Breast epithelium (tissue), 4 donors: ENCODE measurements around the gene VIPR1. TPM values are rescaled to one million over a fixed set of nuclear protein-coding genes. Genes with fewer than 3 reads are reported as not detected.

ENCODE experiments used
- DNase-seq, 2 donors: peaks; one replicate each; pipeline ENCODE4 v3.0.0-alpha.2; 2019; ENCODE audit warnings: low spot score in 2 of 2
- H3K27ac ChIP-seq, 2 donors: fragments of 200-600 bp; sonication (generic) in 1 of 2; one replicate each; pipeline ENCODE4 v1.5.1; 2016 to 2019; ENCODE audit warnings: mild to moderate bottlenecking in 1 of 2
- H3K27me3 ChIP-seq, 2 donors: fragments of 200-600 bp; sonication (generic) in 1 of 2; one replicate each; pipeline versions ENCODE4 v1.5.1 to v1.6.0; 2017 to 2019; ENCODE audit warnings: control low read depth in 1 of 2, mild to moderate bottlenecking in 1 of 2
- H3K36me3 ChIP-seq: fragments of 200-600 bp; one replicate; pipeline ENCODE4 v1.5.1; 2019
- H3K4me1 ChIP-seq, 2 donors: fragments of 200-600 bp; sonication (generic); one replicate each; pipeline ENCODE4 v1.5.1; 2016 to 2019; ENCODE audit warnings: control low read depth in 1 of 2
- H3K4me3 ChIP-seq, 3 donors: fragments of 200-600 bp; sonication (generic); 1 replicate in 2 of 3; 2 replicates in 1 of 3; pipeline ENCODE4 v1.5.1; 2016 to 2019; ENCODE audit warnings: mild to moderate bottlenecking in 3 of 3, moderate library complexity in 2 of 3
- H3K9me3 ChIP-seq, 2 donors: fragments of 200-600 bp; sonication (generic) in 1 of 2; one replicate each; pipeline ENCODE4 v1.5.1; 2016 to 2019; ENCODE audit warnings: control low read depth in 1 of 2
- POLR2A ChIP-seq: fragments of 450-650 bp; IDR thresholded peaks from one replicate; pipeline ENCODE4 v1.6.1; 2016; ENCODE audit warnings: antibody characterized with exemption, mild to moderate bottlenecking, moderate library complexity
- POLR2AphosphoS5 ChIP-seq, 3 donors: sonication (generic); formaldehyde crosslinking; IDR thresholded peaks; one replicate each; pipeline ENCODE4 v1.6.1; 2017; ENCODE audit warnings: antibody characterized with exemption in 3 of 3
- intact Hi-C: fragments of 100-400 bp; cut with DNase I; formaldehyde crosslinking; loops from one replicate; pipeline ENCODE4 v1.15.1; 2023; ENCODE audit warnings: low total_unique reads
- total RNA-seq, 3 donors: library from RNA; depleted of rRNA; stranded (reverse); fragments of >200 nt; gene quantifications; one replicate each; pipeline ENCODE4 v1.1.0, GENCODE V29; 2016
- TF ChIP-seq, protein P1 (sequence below), 3 donors: fragments of 450-650 bp; IDR thresholded peaks; one replicate each; pipeline ENCODE4 v1.5.1; 2016 to 2017; ENCODE audit warnings: antibody characterized with exemption in 3 of 3, mild to moderate bottlenecking in 3 of 3, moderate library complexity in 3 of 3

VIPR1 gene
- total RNA-seq, 3 donors from 2014 or later: 16.3 to 40.2 (median 25.2) TPM

DNA sequence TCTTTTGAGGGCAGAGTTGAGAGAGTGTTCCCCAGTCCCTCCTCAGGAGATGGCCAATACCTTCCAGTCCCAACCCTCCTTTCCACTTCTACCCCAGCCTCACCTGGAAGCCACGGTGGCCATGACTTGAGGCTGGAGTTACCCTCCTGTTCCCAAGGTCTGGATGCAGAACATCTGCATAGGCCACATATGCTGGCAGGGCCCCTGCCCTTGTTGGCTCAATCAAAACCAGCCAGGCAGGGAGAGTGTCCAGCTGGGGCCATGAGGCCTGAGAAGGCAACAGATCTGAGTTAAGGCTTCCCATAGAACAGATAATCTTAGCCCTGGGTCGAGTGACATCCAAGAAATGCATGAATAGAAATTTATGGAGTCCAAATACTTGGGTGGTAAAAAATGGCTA lies 23.6 kb upstream of the VIPR1 start:
- no peaks in the 10 kb centered on the region for H3K27me3 ChIP-seq
- H3K4me3 ChIP-seq: no peak overlapping the region
- peaks cover 0 to 11% of the 10 kb centered on the region in 2 donors for H3K4me1 ChIP-seq
- no peak for DNase-seq
- H3K27ac ChIP-seq: no peak overlapping the region
- TF ChIP-seq, protein P1, sequence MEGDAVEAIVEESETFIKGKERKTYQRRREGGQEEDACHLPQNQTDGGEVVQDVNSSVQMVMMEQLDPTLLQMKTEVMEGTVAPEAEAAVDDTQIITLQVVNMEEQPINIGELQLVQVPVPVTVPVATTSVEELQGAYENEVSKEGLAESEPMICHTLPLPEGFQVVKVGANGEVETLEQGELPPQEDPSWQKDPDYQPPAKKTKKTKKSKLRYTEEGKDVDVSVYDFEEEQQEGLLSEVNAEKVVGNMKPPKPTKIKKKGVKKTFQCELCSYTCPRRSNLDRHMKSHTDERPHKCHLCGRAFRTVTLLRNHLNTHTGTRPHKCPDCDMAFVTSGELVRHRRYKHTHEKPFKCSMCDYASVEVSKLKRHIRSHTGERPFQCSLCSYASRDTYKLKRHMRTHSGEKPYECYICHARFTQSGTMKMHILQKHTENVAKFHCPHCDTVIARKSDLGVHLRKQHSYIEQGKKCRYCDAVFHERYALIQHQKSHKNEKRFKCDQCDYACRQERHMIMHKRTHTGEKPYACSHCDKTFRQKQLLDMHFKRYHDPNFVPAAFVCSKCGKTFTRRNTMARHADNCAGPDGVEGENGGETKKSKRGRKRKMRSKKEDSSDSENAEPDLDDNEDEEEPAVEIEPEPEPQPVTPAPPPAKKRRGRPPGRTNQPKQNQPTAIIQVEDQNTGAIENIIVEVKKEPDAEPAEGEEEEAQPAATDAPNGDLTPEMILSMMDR (IDR thresholded peaks at IDR 0.05): no peak
- TF ChIP-seq POLR2AphosphoS5 (IDR thresholded peaks at IDR 0.05) (no peak), POLR2A (no peak)
- H3K9me3 ChIP-seq: peaks cover 0 to 4% of the 10 kb centered on the region in 2 donors
- no peaks in the 10 kb centered on the region for H3K36me3 ChIP-seq
- intact Hi-C loops: no loop called here

DNA sequence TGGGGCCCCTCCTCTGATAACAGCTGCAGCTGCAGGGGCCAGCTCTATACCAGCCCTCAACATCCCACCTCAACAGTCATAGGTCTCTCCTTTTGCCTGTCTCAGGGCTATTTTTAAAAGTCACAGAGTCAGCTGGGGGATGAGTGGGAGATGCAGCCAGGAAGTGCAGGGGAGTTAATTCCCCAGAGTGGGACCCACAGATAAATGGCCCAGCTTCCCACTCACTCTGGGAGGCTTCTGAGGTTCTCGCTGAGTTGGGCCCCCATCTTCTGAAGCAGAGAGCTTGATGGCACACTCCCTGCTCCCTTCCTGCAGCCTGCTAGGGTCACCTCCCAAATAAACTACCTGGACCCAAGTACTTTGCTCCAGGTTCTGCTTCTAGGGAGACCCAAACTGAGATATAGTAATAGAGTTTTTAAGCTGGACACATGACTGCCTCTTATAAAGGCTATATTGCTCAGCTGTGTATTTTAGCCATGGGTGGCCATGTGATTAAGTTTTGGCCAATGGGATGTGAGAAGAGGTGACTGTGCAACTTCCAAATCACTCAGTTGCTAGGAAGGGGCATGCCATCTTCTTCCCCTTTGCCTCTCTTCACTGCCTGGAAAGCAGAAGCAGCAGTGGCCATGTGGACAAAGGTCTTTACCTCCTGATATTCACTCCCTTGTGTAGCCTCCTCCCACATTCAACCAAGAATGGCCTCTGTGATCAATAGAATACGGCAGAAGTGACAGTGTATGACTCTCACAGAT lies 15.5 kb upstream of the VIPR1 start:
- no peaks in the 10 kb centered on the region for H3K27me3 ChIP-seq
- intact Hi-C loops: no loop called here
- no peaks in the 10 kb centered on the region for H3K9me3 ChIP-seq
- no peak for TF ChIP-seq POLR2AphosphoS5 (IDR thresholded peaks at IDR 0.05)
- no peak for TF ChIP-seq POLR2A
- TF ChIP-seq, protein P1 (IDR thresholded peaks at IDR 0.05): no peak
- peaks cover 0 to 19% of the 10 kb centered on the region in 2 donors for H3K4me1 ChIP-seq
- DNase-seq: no peak
- H3K27ac ChIP-seq: no peak overlapping the region
- H3K4me3 ChIP-seq: no peak overlapping the region
- H3K36me3 ChIP-seq: no peaks in the 10 kb centered on the region

DNA sequence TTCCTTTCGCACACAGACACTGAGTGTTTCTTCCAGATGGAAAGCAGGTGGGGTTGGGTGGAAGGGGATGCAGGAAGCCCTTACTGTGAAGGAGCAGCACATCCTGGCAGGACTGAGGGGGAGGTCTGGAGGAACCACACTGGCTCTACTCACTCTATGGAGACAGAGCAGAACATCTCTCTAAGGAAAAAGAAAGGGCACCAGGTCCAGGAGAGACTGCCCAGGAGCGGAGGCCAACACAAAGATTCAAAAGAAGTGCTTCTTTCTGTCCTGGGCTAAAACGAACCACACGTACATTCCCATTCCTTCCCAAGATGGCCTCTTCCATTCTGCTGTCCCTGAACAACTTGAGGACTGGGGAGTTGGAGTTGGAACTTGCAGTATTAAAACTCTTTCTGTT lies 13.8 kb upstream of the VIPR1 start:
- H3K27ac ChIP-seq: peak overlapping the region; percentile 62 to 64
- peaks cover 0 to 19% of the 10 kb centered on the region in 2 donors for H3K4me1 ChIP-seq
- intact Hi-C loops: no loop called here
- DNase-seq: no peak
- H3K9me3 ChIP-seq: no peaks in the 10 kb centered on the region
- TF ChIP-seq POLR2A (no peak), POLR2AphosphoS5 (IDR thresholded peaks at IDR 0.05) (no peak)
- TF ChIP-seq, protein P1 (IDR thresholded peaks at IDR 0.05): no peak
- H3K4me3 ChIP-seq: no peak overlapping the region
- H3K36me3 ChIP-seq: no peaks in the 10 kb centered on the region
- H3K27me3 ChIP-seq: no peaks in the 10 kb centered on the region

DNA sequence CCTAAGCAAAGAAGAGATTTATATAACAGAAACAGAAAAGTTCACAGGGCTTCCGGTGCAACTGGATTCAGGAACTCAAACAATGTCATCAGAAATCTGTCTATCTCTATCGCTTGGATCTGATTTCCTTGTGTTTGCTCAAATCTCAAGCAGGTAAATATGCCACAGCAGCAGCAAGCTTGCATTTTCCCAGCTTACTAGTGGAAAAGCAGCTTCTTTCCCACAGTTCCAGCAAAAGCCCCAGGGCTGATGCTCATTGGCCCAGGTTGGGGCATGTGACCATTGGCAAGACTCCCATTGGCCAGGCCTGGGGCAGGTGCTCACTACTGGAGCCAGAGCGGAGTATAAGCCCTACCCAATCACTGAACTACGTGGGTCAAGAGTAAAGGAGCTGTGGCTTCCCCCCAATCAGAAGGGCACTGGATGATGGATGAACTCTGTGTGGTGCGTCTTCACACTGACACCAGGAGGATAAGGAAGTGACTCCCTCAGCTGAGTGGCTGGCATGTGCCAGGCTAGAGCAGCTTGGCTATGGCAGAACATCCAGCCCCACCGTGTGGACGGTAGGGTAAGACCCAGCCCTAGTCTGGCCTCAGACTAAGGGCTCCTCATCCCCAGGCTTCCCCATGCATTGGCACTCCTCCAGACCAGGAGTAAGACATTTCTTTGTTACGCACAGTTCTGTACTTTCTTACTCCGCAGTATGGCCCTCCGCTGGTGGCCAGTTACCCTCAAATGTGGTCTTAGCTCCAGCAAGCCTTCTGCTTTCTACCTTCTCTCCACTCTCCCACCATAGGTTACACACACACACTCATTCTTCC lies 13.1 kb upstream of the VIPR1 start:
- Histone ChIP-seq H3K27ac (peak overlapping the region; percentile 62 to 64), H3K27me3 (no peaks in the 10 kb centered on the region), H3K4me3 (no peak overlapping the region), H3K4me1 (peaks cover 0 to 19% of the 10 kb centered on the region in 2 donors), H3K9me3 (no peaks in the 10 kb centered on the region), H3K36me3 (no peaks in the 10 kb centered on the region)
- intact Hi-C loops: no loop called here
- peak in 1 of 2 donors; percentile 26 for DNase-seq
- TF ChIP-seq POLR2AphosphoS5 (IDR thresholded peaks at IDR 0.05) (no peak), POLR2A (no peak)
- TF ChIP-seq, protein P1 (IDR thresholded peaks at IDR 0.05): no peak

DNA sequence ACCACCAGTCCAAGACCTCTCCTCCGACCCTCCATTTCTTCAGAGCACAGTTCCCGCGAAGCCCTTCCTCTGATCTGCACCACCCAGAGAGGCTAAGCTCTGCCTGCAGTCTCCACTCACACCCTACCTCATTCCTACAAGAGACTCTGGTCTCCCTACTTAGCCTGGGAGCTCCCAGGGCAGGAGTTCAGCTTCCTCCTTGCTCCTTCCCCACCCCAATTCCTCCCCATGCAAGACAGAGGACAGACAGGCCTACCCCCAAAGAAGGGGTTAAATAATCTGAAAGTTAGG lies 12.6 kb upstream of the VIPR1 start:
- Histone ChIP-seq H3K9me3 (no peaks in the 10 kb centered on the region), H3K4me1 (peaks cover 0 to 19% of the 10 kb centered on the region in 2 donors), H3K4me3 (no peak overlapping the region), H3K27ac (peak overlapping the region; percentile 62 to 64), H3K36me3 (no peaks in the 10 kb centered on the region), H3K27me3 (no peaks in the 10 kb centered on the region)
- TF ChIP-seq POLR2A: no peak
- TF ChIP-seq, protein P1 (IDR thresholded peaks at IDR 0.05): no peak
- no peak for TF ChIP-seq POLR2AphosphoS5 (IDR thresholded peaks at IDR 0.05)
- DNase-seq: peak; percentile 14 to 31
- intact Hi-C loops: no loop called here
